H9 (cell line): ENCODE results near the gene NCOA4. TPM values are rescaled to one million over a fixed set of nuclear protein-coding genes. Genes with fewer than 3 reads are reported as not detected.

Experiments used
- DNase-seq: peaks from one replicate; pipeline ENCODE4 v3.0.0-alpha.2; 2017
- H2AFZ ChIP-seq: one replicate; pipeline ENCODE4 v1.6.1; 2013; ENCODE audit warnings: mild to moderate bottlenecking, low read length, control low read depth, moderate library complexity
- H2AK5ac ChIP-seq: 2 replicates; pipeline ENCODE4 v1.6.1; 2013; ENCODE audit warnings: low read length, control low read depth, mixed read lengths; ENCODE audit not compliant: insufficient read length
- H2BK120ac ChIP-seq: one replicate; pipeline ENCODE4 v1.6.1; 2013; ENCODE audit warnings: low read depth, mild to moderate bottlenecking, low read length, control low read depth, inconsistent platforms; ENCODE audit not compliant: poor library complexity, severe bottlenecking
- H2BK12ac ChIP-seq: 2 replicates; pipeline ENCODE4 v1.6.1; 2013; ENCODE audit warnings: low read length, control low read depth, mixed read lengths, low read depth; ENCODE audit not compliant: insufficient read length
- H2BK15ac ChIP-seq: 2 replicates; pipeline ENCODE4 v1.6.1; 2013; ENCODE audit warnings: low read depth, low read length, control low read depth
- H2BK20ac ChIP-seq: one replicate; pipeline ENCODE4 v1.6.1; 2013; ENCODE audit warnings: low read depth, mild to moderate bottlenecking, low read length, control low read depth, inconsistent platforms; ENCODE audit not compliant: poor library complexity, severe bottlenecking
- H2BK5ac ChIP-seq: 2 replicates; pipeline ENCODE4 v1.6.1; 2013; ENCODE audit warnings: low read length, control low read depth, mixed read lengths; ENCODE audit not compliant: insufficient read length
- H3K14ac ChIP-seq: 2 replicates; pipeline ENCODE4 v1.6.1; 2013; ENCODE audit warnings: low read length, control low read depth; ENCODE audit not compliant: insufficient read depth
- H3K18ac ChIP-seq: 2 replicates; pipeline ENCODE4 v1.6.1; 2013; ENCODE audit warnings: low read depth, mild to moderate bottlenecking, mixed read lengths, low read length, control low read depth; ENCODE audit not compliant: insufficient read length
- H3K23ac ChIP-seq: 2 replicates; pipeline ENCODE4 v1.6.1; 2013; ENCODE audit warnings: low read length, control low read depth, mixed read lengths, low read depth; ENCODE audit not compliant: insufficient read length
- H3K23me2 ChIP-seq: 2 replicates; pipeline ENCODE4 v1.6.1; 2013; ENCODE audit warnings: low read depth, mild to moderate bottlenecking, mixed read lengths, low read length, control low read depth; ENCODE audit not compliant: insufficient read length, poor library complexity, severe bottlenecking
- H3K27ac ChIP-seq: 2 replicates; pipeline ENCODE4 v1.5.1; 2013; ENCODE audit warnings: low read length, control low read depth, mixed read lengths, low read depth; ENCODE audit not compliant: insufficient read length
- H3K27me3 ChIP-seq: 2 replicates; pipeline ENCODE4 v1.6.1; 2013; ENCODE audit warnings: low read length, control low read depth, inconsistent platforms; ENCODE audit not compliant: insufficient read depth
- H3K4ac ChIP-seq: 2 replicates; pipeline ENCODE4 v1.6.1; 2013; ENCODE audit warnings: low read depth, mild to moderate bottlenecking, control low read depth, inconsistent platforms, low read length, moderate library complexity
- H3K4me1 ChIP-seq: 2 replicates; pipeline ENCODE4 v1.6.1; 2013; ENCODE audit warnings: low read length, control low read depth, inconsistent platforms; ENCODE audit not compliant: insufficient read depth
- H3K4me2 ChIP-seq: 2 replicates; pipeline ENCODE4 v1.6.1; 2013; ENCODE audit warnings: low read length, control low read depth, mixed read lengths; ENCODE audit not compliant: insufficient read length, insufficient read depth
- H3K56ac ChIP-seq: 2 replicates; pipeline ENCODE4 v1.6.1; 2013; ENCODE audit warnings: low read depth, mild to moderate bottlenecking, mixed read lengths, low read length, control low read depth; ENCODE audit not compliant: insufficient read length
- H3K79me1 ChIP-seq: 2 replicates; pipeline ENCODE4 v1.6.1; 2013; ENCODE audit warnings: low read depth, mild to moderate bottlenecking, moderate library complexity, low read length, control low read depth, inconsistent platforms; ENCODE audit not compliant: insufficient read depth, poor library complexity, severe bottlenecking
- H3K79me2 ChIP-seq: 2 replicates; pipeline ENCODE4 v1.6.1; 2013; ENCODE audit warnings: low read length, control low read depth, inconsistent platforms; ENCODE audit not compliant: insufficient read depth
- H3K9ac ChIP-seq: 2 replicates; pipeline ENCODE4 v1.6.1; 2013; ENCODE audit warnings: low read length, control low read depth, mixed read lengths; ENCODE audit not compliant: insufficient read length; ENCODE audit errors: extremely low read depth
- H3K9me3 ChIP-seq: one replicate; pipeline ENCODE4 v1.6.1; 2013; ENCODE audit warnings: low read depth, low read length, inconsistent platforms; ENCODE audit not compliant: control insufficient read depth
- H3T11ph ChIP-seq: one replicate; pipeline ENCODE4 v1.6.1; 2013; ENCODE audit warnings: mild to moderate bottlenecking, low read length, control low read depth, inconsistent platforms
- H4K20me1 ChIP-seq: one replicate; pipeline ENCODE4 v1.6.1; 2013; ENCODE audit not compliant: control insufficient read depth, insufficient read length, insufficient read depth
- H4K5ac ChIP-seq: 2 replicates; pipeline ENCODE4 v1.6.1; 2013; ENCODE audit warnings: low read depth, mild to moderate bottlenecking, mixed read lengths, low read length, control low read depth; ENCODE audit not compliant: insufficient read length
- H4K8ac ChIP-seq: replicated peaks from 2 replicates; pipeline ENCODE4 v1.6.1; 2013; ENCODE audit warnings: low read length, control low read depth, mixed read lengths, low read depth; ENCODE audit not compliant: insufficient read length
- H4K91ac ChIP-seq: 2 replicates; pipeline ENCODE4 v1.6.1; 2013; ENCODE audit warnings: low read depth, mild to moderate bottlenecking, moderate library complexity, mixed read lengths, low read length, control low read depth; ENCODE audit not compliant: insufficient read length
- H3K27ac Mint-ChIP-seq, 3 experiments: 2 replicates in 2 of 3; 3 replicates in 1 of 3; pipeline ENCODE4 v1.8.0; 2020 to 2021; ENCODE audit warnings: mixed read lengths in 3 of 3, mild to moderate bottlenecking in 1 of 3, moderate library complexity in 1 of 3
- H3K27me3 Mint-ChIP-seq: 2 replicates; pipeline ENCODE4 v1.8.0; 2021; ENCODE audit warnings: low read depth, mild to moderate bottlenecking, moderate library complexity, mixed read lengths
- H3K36me3 Mint-ChIP-seq, 3 experiments: 2 replicates in 2 of 3; 3 replicates in 1 of 3; pipeline ENCODE4 v1.8.0; 2020 to 2021; ENCODE audit warnings: low read depth in 3 of 3, mixed read lengths in 3 of 3; ENCODE audit not compliant: insufficient read depth in 1 of 3
- H3K4me1 Mint-ChIP-seq, 2 experiments: 2 replicates each; pipeline ENCODE4 v1.8.0; 2020; ENCODE audit warnings: mixed read lengths in 2 of 2
- H3K4me3 Mint-ChIP-seq, 2 experiments: 2 replicates in 1 of 2; 3 replicates in 1 of 2; pipeline ENCODE4 v1.8.0; 2020 to 2021; ENCODE audit warnings: mild to moderate bottlenecking in 2 of 2, mixed read lengths in 2 of 2, moderate library complexity in 1 of 2
- H3K9me3 Mint-ChIP-seq, 2 experiments: 2 replicates in 1 of 2; 3 replicates in 1 of 2; pipeline ENCODE4 v1.8.0; 2020; ENCODE audit warnings: mild to moderate bottlenecking in 2 of 2, mixed read lengths in 2 of 2, moderate library complexity in 1 of 2
- WGBS: extraction: QIAGEN DNeasy Blood & Tissue Kit; methylation state at CpG from one replicate; pipeline ENCODE4 v1.1.7; 2013; ENCODE audit warnings: missing lambda C conversion rate, low lambda C conversion rate, mixed read lengths; ENCODE audit not compliant: insufficient read length; ENCODE audit errors: extremely low coverage; 5-methylcytosine and 5-hydroxymethylcytosine counted together
- total RNA-seq: library from RNA; stranded (reverse); gene quantifications from 2 replicates; pipeline ENCODE4 v1.2.1, GENCODE V29; 2021
- TF ChIP-seq, protein P1 (sequence below): fragments of 200-600 bp; sonication (generic); conservative IDR thresholded peaks from 3 replicates; pipeline ENCODE4 v1.8.0; 2021; ENCODE audit warnings: antibody characterized with exemption, mild to moderate bottlenecking

NCOA4 gene
- total RNA-seq, 1 experiment from 2014 or later: 83.3 TPM

DNA sequence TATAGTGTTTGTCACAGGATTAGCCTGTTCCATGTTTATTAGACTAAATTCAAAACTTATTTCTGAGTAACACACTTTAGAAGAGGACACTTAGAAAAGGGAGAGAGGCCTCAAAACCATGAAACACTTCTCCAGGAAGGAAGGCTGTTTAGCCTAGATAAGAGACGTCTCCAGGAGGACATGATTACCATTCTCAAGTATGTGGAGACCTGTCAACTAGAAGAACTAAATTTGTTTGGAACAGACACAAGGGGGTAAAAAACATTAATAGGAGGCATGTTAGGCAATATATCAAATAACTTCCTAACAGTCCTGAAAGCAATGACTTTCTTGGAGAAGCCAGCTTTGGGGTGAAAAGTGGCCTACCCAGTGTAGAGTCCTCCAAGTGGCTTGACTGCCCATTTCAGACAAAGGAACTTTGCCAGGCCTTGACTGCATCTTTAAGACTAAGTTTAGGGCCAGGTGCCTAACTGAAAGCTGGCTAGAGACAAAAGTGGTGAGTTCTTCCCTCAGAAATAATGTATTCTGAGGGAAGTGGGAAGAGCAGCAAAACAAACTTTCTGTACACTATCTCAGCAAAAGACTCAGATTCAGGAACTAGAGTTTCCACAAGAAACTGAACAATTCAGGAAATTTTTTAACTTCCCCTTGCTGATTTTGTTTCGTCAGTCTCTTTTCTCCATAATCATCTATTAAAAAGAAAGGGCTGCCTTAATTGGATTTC, 11.8 kb downstream of the NCOA4 start:
- Histone ChIP-seq H2BK5ac (no peak overlapping the region), H3K9ac (no peak overlapping the region), H3K9me3 (no peaks in the 10 kb centered on the region), H2BK120ac (no peak overlapping the region), H3K4me1 (no peaks in the 10 kb centered on the region; the same call in 1 of the 2 replicates), H3K23me2 (no peaks in the 10 kb centered on the region), H2AFZ (no peak overlapping the region), H3K56ac (no peak overlapping the region), H4K91ac (no peak overlapping the region), H3T11ph (no peak overlapping the region), H3K79me2 (peaks cover 6% of the 10 kb centered on the region; the same call in 1 of the 2 replicates), H4K8ac (no peak overlapping the region), H3K23ac (no peak overlapping the region), H3K27ac (no peak overlapping the region), H4K5ac (no peak overlapping the region), H3K14ac (no peak overlapping the region), H2BK12ac (no peak overlapping the region), H3K4me2 (no peak overlapping the region), H4K20me1 (no peaks in the 10 kb centered on the region), H3K4ac (no peak overlapping the region), H3K27me3 (no peaks in the 10 kb centered on the region), H2BK15ac (no peak overlapping the region), H2AK5ac (no peak overlapping the region), H3K79me1 (peaks cover 3% of the 10 kb centered on the region), H3K18ac (no peak overlapping the region), H2BK20ac (no peak overlapping the region)
- DNase-seq: no peak
- H3K4me3 Mint-ChIP-seq: no peak overlapping the region
- H3K27ac Mint-ChIP-seq: no peak overlapping the region; a peak in 1 of 7 replicates
- no peaks in the 10 kb centered on the region for H3K9me3 Mint-ChIP-seq
- H3K4me1 Mint-ChIP-seq: peaks cover 17 to 28% of the 10 kb centered on the region in 2 experiments
- WGBS: no CpG with 5 or more reads among the region's 2 CpGs
- TF ChIP-seq, protein P1, sequence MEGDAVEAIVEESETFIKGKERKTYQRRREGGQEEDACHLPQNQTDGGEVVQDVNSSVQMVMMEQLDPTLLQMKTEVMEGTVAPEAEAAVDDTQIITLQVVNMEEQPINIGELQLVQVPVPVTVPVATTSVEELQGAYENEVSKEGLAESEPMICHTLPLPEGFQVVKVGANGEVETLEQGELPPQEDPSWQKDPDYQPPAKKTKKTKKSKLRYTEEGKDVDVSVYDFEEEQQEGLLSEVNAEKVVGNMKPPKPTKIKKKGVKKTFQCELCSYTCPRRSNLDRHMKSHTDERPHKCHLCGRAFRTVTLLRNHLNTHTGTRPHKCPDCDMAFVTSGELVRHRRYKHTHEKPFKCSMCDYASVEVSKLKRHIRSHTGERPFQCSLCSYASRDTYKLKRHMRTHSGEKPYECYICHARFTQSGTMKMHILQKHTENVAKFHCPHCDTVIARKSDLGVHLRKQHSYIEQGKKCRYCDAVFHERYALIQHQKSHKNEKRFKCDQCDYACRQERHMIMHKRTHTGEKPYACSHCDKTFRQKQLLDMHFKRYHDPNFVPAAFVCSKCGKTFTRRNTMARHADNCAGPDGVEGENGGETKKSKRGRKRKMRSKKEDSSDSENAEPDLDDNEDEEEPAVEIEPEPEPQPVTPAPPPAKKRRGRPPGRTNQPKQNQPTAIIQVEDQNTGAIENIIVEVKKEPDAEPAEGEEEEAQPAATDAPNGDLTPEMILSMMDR: no peak
- H3K27me3 Mint-ChIP-seq: no peaks in the 10 kb centered on the region
- peaks cover 3 to 18% (median 11%) of the 10 kb centered on the region in 3 experiments; a peak in 6 of 7 replicates for H3K36me3 Mint-ChIP-seq
